ENCODE data around the gene KLHL29.

The KLHL29 gene

GRCh38 chr2:23497536-23497935, 112.6 kb downstream of the KLHL29 start:
- Mint-ChIP-seq H3K4me1 (peaks cover 24% of the 10 kb centered on the region), H3K4me3 (no peak overlapping the region), H3K36me3 (ENCODE audit: low read depth) (no peaks in the 10 kb centered on the region), H3K9me3 (no peaks in the 10 kb centered on the region), H3K27me3 (peaks cover 18% of the 10 kb centered on the region), H3K27ac (no peak overlapping the region)
- DNase-seq: no peak
- no peak for ATAC-seq

- peaks cover 24% of the 10 kb centered on the region for H3K4me1 Mint-ChIP-seq
- no peaks in the 10 kb centered on the region for H3K36me3 Mint-ChIP-seq (ENCODE audit: low read depth)
- ATAC-seq: no peak
- no peak overlapping the region for H3K27ac Mint-ChIP-seq
- peaks cover 15% of the 10 kb centered on the region for H3K27me3 Mint-ChIP-seq
- DNase-seq: no peak
- no peaks in the 10 kb centered on the region for H3K9me3 Mint-ChIP-seq
- no peak overlapping the region for H3K4me3 Mint-ChIP-seq
These were observed 114.0 kb downstream of the KLHL29 start for GRCh38 chr2:23498943-23499342.

- DNase-seq (no peak), ATAC-seq (no peak)
- H3K36me3 Mint-ChIP-seq (ENCODE audit: low read depth): no peaks in the 10 kb centered on the region
- no peak overlapping the region for H3K4me3 Mint-ChIP-seq
- no peaks in the 10 kb centered on the region for H3K9me3 Mint-ChIP-seq
- no peak overlapping the region for H3K27ac Mint-ChIP-seq
- H3K4me1 Mint-ChIP-seq: peaks cover 24% of the 10 kb centered on the region
- peaks cover 15% of the 10 kb centered on the region for H3K27me3 Mint-ChIP-seq
These were observed 114.5 kb downstream of the KLHL29 start for GRCh38 chr2:23499439-23499838.

GRCh38 chr2:23500836-23501235, 115.9 kb downstream of the KLHL29 start:
- Mint-ChIP-seq H3K27ac (no peak overlapping the region), H3K9me3 (no peaks in the 10 kb centered on the region), H3K4me3 (no peak overlapping the region), H3K4me1 (peaks cover 21% of the 10 kb centered on the region), H3K36me3 (ENCODE audit: low read depth) (no peaks in the 10 kb centered on the region), H3K27me3 (peaks cover 15% of the 10 kb centered on the region)
- ATAC-seq (no peak), DNase-seq (no peak)

- no peaks in the 10 kb centered on the region for H3K9me3 Mint-ChIP-seq
- peaks cover 13% of the 10 kb centered on the region for H3K27me3 Mint-ChIP-seq
- no peak for ATAC-seq
- peaks cover 9% of the 10 kb centered on the region for H3K4me1 Mint-ChIP-seq
- H3K4me3 Mint-ChIP-seq: no peak overlapping the region
- H3K27ac Mint-ChIP-seq: no peak overlapping the region
- no peaks in the 10 kb centered on the region for H3K36me3 Mint-ChIP-seq (ENCODE audit: low read depth)
- DNase-seq: no peak
These were observed 117.1 kb downstream of the KLHL29 start for GRCh38 chr2:23502096-23502495.

GRCh38 chr2:23503097-23503496, 118.1 kb downstream of the KLHL29 start:
- H3K27ac Mint-ChIP-seq: no peak overlapping the region
- H3K4me1 Mint-ChIP-seq: peaks cover under 1% of the 10 kb centered on the region
- H3K27me3 Mint-ChIP-seq: peaks cover 8% of the 10 kb centered on the region
- H3K4me3 Mint-ChIP-seq: no peak overlapping the region
- no peaks in the 10 kb centered on the region for H3K36me3 Mint-ChIP-seq (ENCODE audit: low read depth)
- ATAC-seq (no peak), DNase-seq (no peak)
- no peaks in the 10 kb centered on the region for H3K9me3 Mint-ChIP-seq

- Mint-ChIP-seq H3K9me3 (no peaks in the 10 kb centered on the region), H3K4me3 (no peak overlapping the region), H3K36me3 (ENCODE audit: low read depth) (no peaks in the 10 kb centered on the region), H3K27me3 (peaks cover 8% of the 10 kb centered on the region), H3K27ac (no peak overlapping the region), H3K4me1 (no peaks in the 10 kb centered on the region)
- ATAC-seq (no peak), DNase-seq (no peak)
These were observed 118.7 kb downstream of the KLHL29 start for GRCh38 chr2:23503682-23504081.

- ATAC-seq: no peak
- H3K27me3 Mint-ChIP-seq: peaks cover 6% of the 10 kb centered on the region
- H3K4me1 Mint-ChIP-seq: no peaks in the 10 kb centered on the region
- no peak for DNase-seq
- H3K4me3 Mint-ChIP-seq: no peak overlapping the region
- no peaks in the 10 kb centered on the region for H3K9me3 Mint-ChIP-seq
- H3K27ac Mint-ChIP-seq: no peak overlapping the region
- no peaks in the 10 kb centered on the region for H3K36me3 Mint-ChIP-seq (ENCODE audit: low read depth)
These were observed 119.6 kb downstream of the KLHL29 start for GRCh38 chr2:23504591-23504990.

- no peak overlapping the region for H3K4me3 Mint-ChIP-seq
- no peak for ATAC-seq
- H3K36me3 Mint-ChIP-seq (ENCODE audit: low read depth): no peaks in the 10 kb centered on the region
These were observed 120.4 kb downstream of the KLHL29 start for GRCh38 chr2:23505218-23505983.

GRCh38 chr2:23505984-23506380, 121.0 kb downstream of the KLHL29 start:
- H3K9me3 Mint-ChIP-seq: no peaks in the 10 kb centered on the region
- H3K4me1 Mint-ChIP-seq: no peaks in the 10 kb centered on the region
- no peak for DNase-seq
- ATAC-seq: no peak
- H3K4me3 Mint-ChIP-seq: no peak overlapping the region
- no peak overlapping the region for H3K27ac Mint-ChIP-seq
- no peaks in the 10 kb centered on the region for H3K36me3 Mint-ChIP-seq (ENCODE audit: low read depth)
- H3K27me3 Mint-ChIP-seq: peaks cover 3% of the 10 kb centered on the region

More at GRCh38 chr2:23505218-23505983, 120.4 kb downstream of the KLHL29 start:
- Mint-ChIP-seq H3K27me3 (peaks cover 3% of the 10 kb centered on the region), H3K4me1 (no peaks in the 10 kb centered on the region), H3K27ac (no peak overlapping the region), H3K9me3 (no peaks in the 10 kb centered on the region)
- no peak for DNase-seq

- H3K36me3 Mint-ChIP-seq (ENCODE audit: low read depth): no peaks in the 10 kb centered on the region
- no peaks in the 10 kb centered on the region for H3K4me1 Mint-ChIP-seq
- peaks cover 3% of the 10 kb centered on the region for H3K27me3 Mint-ChIP-seq
- DNase-seq (no peak), ATAC-seq (no peak)
- no peak overlapping the region for H3K27ac Mint-ChIP-seq
- no peak overlapping the region for H3K4me3 Mint-ChIP-seq
- H3K9me3 Mint-ChIP-seq: no peaks in the 10 kb centered on the region
These were observed 121.7 kb downstream of the KLHL29 start for GRCh38 chr2:23506531-23507266.

GRCh38 chr2:23507267-23508065, 122.5 kb downstream of the KLHL29 start:
- ATAC-seq (no peak), DNase-seq (no peak)
- Mint-ChIP-seq H3K36me3 (ENCODE audit: low read depth) (no peaks in the 10 kb centered on the region), H3K9me3 (no peaks in the 10 kb centered on the region), H3K4me1 (no peaks in the 10 kb centered on the region), H3K27ac (no peak overlapping the region), H3K4me3 (no peak overlapping the region), H3K27me3 (peaks cover 3% of the 10 kb centered on the region)

- Mint-ChIP-seq H3K27ac (no peak overlapping the region), H3K36me3 (ENCODE audit: low read depth) (no peaks in the 10 kb centered on the region), H3K4me1 (no peaks in the 10 kb centered on the region), H3K27me3 (peaks cover 5% of the 10 kb centered on the region), H3K9me3 (no peaks in the 10 kb centered on the region), H3K4me3 (no peak overlapping the region)
- ATAC-seq (no peak), DNase-seq (no peak)
These were observed 123.0 kb downstream of the KLHL29 start for GRCh38 chr2:23508066-23508390.

- Mint-ChIP-seq H3K27me3 (peaks cover 5% of the 10 kb centered on the region), H3K4me3 (no peak overlapping the region), H3K27ac (no peak overlapping the region), H3K4me1 (no peaks in the 10 kb centered on the region), H3K36me3 (ENCODE audit: low read depth) (no peaks in the 10 kb centered on the region), H3K9me3 (no peaks in the 10 kb centered on the region)
- ATAC-seq (no peak), DNase-seq (no peak)
These were observed 124.1 kb downstream of the KLHL29 start for GRCh38 chr2:23509103-23509502.
